GM12801 (cell line): ENCODE data around the gene PRR23E.

ENCODE experiments used
- CTCF ChIP-seq: IDR thresholded peaks from one replicate; pipeline ENCODE4 v1.5.1; 2011; ENCODE audit warnings: control low read depth; ENCODE audit not compliant: insufficient read length; ENCODE audit errors: extremely low read depth

PRR23E gene

GRCh38 chr3:127166501-127167065, 26.3 kb upstream of the PRR23E start:
- TF ChIP-seq CTCF = no peak

DNA sequence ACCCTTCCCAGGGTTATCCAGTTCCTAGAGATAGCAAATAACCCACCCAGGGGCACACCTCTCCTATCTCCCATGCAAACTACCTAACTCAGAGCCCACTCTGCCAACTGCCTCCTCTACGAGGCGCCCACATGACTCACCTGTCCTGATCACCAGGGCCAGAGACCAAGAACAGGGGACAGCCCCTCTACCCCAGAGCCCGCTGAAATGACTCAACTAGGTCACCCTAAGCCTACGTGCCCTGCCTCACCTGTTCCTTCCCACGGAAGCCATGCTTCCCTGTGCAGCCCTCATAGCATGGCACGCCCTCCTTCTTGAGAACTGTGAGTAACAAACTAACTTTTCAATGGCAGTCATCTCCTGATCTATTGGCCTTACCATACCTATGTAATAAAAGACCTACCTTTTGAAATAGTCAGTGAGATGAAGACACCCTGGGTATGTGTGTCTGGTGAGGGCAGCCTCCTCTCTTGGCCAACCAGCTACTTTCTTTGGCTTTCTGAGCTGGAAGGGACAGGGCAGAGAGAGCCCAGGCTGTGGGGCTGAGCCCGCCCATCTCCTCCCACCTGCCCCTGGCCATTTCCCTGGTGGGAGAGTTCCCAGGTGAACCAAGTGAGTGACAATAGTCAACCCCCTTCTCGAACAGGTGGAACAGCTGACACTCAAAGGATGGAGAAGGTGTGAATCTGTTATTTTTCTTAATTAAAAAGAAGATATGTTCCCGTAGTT, 25.5 kb upstream of the PRR23E start:
- no peak for TF ChIP-seq CTCF

DNA sequence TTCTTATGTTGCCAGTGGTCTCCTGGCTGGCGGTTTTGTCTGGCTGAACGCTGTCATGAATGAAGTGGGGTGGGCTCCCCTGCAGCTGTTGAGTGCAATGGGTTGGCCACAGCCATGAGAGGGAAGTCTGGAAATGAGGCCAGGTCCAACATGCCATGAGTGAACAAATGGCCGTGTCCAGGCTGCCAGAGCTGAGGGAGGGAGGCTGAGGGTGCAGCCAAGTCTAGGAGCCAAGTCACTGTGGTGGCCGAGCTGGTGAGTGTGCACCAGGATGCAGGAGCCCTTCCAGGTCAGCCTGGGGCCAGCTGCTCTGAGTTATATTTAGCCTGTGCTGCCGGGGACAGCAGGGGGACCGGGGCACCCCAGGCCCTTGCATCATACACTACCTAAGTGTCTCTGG, 24.7 kb upstream of the PRR23E start:
- no peak for TF ChIP-seq CTCF

DNA sequence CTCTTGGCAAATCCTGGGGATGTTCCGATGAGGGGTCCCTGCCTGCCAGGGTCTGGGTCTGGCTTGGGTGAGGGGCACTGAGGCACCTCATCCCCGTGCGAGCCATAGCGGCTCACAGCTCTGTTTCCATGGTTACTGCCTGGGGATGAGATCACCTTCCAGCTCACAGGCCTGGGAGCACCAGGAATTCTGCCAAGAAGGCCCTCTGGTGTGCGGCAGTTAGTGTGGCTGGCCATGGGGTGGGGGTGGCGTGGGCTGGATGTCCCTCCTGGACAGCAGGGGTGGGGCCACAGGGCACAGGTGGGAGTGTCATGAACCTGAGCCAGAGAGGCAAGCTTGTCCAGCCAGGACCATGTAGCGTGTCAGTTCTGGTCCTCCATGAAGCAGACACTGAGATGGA, 22.1 kb upstream of the PRR23E start:
- no peak for TF ChIP-seq CTCF

GRCh38 chr3:127171320-127171719, 21.6 kb upstream of the PRR23E start:
- no peak for TF ChIP-seq CTCF

DNA sequence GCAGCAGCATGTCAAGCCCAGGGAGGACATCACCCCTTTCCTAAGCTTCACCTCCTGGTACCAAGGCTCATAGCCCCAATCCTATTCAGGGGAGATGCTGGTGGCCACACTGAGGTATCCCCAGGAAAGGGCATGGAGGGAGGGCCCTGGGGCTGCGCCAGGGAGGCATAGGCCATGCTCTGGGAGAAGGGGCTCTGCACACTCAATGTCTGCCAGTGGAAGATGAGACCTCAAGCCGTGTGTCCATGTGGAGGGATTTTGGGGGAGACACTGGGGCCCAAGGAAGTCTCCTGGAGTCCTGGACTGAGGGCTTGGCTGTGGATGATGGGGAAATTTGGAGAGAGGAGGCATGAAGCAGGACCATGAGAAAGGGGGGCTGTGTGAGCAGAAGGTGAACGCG, 21.2 kb upstream of the PRR23E start:
- TF ChIP-seq CTCF = no peak

DNA sequence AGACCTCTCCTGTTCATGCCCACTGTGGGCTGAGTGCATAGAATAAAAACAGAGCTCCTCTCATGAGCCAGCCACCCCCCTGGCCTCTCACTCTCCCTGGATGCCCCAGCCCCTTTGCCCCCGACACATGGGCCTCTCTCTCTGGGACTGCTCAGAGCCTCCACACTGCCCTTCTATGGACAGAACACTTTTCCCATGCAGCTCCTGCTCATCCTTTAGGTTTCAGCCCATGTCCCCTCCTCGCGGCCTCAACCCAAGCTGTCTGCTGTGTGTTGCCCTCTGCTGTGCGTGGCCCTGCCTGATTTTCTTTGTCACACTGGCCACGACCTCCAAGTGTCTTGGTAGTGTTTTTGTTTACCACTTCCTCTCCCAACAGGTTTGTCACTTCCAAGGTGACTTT, 20.7 kb upstream of the PRR23E start:
- TF ChIP-seq CTCF = no peak
